Activated CD8-positive, alpha-beta memory T cell treated with anti-CD3 and anti-CD28 coated beads for 4 hours (primary cell): ENCODE data around the gene CDK18.

ENCODE experiments used
- DNase-seq, 2 donors: peaks; one replicate each; pipeline ENCODE4 v3.0.0-alpha.2; 2020; ENCODE audit warnings: low read depth in 2 of 2

CDK18 gene

DNA sequence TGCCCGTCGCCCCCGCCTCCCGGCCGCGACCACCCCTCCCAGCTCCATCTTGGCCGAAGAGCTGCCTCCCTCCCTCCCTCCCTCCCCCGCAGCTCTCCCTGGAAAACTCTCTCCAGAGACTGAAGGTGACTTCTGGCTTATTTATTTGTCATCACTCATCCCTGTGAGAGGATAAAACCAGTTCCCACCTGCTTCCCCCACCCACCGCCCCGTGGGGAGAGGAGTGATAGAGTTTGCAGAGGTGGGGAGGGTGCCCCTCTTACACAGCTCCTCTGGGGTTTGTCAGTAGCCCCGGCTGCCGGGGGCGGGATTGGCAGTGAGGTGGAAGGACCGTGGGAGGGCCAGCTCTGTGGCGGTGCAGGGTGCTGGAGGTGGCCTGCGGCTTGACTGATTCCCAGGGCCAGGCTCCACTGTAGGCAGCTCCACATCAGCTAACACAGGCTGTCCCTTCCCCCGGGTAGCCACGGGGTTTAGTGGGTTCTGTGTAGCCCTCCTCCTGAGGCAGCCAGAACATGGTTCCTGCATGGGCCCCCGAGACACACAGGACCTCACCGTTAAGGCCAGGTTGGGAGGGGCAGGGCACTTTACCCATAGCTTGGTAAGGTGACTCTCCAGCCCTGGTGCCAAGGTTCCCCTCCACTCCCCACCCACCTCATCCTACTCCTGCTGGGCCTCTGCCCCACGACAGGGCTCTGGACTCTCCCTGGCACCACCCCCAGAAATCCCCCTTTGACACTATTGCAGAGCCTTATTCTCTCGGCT lies 65.1 kb downstream of the CDK18 start:
- no peak for DNase-seq

DNA sequence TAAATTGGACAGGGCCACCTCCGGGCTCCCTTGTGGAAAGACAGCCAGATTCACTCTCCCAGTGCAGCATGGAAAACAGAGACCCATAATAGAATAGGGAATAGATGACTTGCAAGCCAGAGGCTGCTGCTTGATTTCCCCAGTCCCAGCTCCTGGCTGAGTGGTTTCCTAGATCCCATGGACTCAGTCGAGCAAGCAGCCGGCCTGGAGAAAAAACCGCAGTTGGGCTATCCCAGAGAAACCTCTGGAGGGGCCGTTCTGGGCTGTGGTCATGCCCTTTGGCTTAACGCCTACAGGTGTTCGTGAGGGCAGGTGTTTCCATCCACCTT lies 65.7 kb downstream of the CDK18 start:
- DNase-seq = no peak

DNA sequence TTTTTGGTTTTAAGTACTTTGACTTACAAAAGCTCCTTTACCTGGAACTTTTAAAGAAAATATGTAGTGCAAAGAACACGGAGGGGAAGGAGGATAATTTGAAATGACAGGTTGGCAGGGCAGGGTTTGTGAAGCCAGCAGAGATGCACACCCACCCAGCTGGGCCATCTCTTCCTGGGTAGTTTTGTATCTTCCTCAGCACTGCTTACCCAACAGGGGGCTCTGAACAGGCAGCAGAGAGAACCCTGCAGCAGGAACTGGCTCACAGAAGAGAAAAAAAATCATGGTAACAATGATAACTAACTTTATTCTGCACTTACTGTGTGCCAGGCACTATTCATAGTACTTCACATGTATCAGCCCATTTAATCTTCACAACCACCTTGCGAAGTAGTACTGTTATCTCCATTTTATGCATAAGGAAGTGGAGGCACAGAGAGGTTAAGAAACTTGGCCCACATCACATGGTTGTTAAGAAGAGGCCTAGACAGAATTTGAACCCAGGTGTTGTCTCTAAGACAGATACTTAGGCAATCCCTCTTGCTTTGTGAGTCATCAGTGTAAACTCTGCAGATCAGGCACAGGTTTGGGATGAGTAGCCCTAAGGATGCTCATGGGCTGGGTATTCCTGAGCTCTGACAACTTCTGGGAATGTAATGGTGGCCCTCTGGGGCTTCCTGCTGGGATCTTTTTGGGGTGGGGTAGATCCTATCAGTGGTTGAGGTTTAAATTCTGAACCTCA lies 66.5 kb downstream of the CDK18 start:
- DNase-seq = no peak

DNA sequence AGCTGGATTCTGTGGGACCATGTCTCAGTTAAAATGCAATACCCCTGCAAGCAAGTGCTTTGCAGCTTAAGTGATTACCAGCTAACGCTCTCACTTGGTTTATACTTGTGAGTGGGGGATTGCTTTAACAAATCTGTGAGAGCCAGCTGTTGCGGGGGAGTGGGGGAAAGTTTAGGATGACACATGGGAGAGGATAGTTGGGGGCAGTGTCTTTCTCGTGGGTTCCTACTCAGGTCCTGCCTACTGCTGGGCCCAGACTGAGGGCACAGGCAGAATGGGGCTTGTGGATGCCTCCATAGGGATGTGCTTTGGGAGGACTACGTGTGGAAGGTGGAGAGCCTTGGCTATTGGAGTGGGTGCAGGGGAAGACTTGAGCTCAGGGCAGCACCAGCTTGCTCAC lies 67.3 kb downstream of the CDK18 start:
- no peak for DNase-seq

DNA sequence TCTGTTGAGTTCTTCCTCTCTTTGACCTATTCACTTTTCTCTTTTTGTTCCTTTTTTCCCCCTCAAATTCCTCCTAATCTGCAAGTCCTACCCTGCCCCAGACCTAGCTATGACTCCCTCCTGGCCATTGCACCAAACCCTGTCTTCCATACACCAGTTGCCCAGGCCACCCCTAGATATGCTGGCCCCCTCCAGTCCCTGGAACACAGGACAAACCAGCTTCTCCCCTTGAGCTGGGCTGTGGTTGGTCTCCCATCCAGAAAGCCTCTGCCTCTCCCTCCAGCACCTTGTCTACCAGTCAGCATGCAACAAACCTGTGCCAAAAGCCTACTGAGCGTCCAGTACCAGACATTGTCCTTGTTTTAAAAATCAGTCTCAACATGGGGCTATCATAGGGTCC lies 68.0 kb downstream of the CDK18 start:
- no peak for DNase-seq

DNA sequence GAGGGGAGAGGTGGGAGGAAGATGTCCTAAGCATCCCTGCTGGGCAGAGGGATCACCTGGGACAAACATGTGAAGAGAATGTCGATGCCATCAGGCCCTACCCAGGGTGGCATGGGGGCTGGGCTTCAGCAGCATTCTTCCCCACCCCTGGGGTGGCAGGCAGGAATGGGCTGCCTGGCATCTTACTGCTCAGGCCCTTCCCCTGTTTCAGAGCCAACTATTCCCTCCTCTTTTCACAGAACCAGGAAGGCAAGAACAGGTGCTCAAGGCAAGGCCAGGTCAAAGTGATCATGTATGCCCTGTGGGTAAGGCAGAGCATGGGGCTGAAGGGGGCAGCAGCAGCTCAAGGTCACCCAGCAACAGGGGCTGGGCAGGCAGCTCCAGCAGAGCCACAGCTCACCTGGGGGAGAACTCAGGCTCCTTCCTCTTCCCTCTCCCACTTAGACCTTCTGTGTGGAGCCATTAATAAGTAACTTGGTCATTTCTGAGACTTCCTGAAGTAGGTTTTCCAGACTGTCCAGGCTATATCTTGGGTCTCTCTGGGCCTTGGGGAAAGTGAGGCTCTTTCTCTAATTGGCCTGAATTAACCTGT lies 70.9 kb downstream of the CDK18 start:
- no peak for DNase-seq

DNA sequence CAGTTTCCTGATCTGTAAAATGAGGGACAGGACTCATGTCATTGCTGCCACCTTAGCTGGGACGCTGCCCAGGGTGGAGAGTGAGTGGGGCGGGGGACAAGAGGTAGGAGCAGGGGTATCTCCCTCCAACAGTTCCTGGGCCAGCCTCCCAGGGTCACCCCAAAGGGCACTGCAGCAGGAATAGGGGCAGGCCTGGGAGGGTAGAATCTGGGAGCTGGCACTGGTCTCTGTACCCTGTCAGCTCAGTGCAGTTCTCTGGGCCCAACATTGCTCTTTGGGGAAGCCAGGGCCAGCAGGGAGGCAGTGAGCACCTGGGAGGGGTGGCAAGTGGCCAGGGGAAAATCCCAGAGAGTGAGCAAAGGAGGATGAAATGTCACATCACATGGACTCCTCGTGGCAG lies 71.5 kb downstream of the CDK18 start:
- DNase-seq = no peak

DNA sequence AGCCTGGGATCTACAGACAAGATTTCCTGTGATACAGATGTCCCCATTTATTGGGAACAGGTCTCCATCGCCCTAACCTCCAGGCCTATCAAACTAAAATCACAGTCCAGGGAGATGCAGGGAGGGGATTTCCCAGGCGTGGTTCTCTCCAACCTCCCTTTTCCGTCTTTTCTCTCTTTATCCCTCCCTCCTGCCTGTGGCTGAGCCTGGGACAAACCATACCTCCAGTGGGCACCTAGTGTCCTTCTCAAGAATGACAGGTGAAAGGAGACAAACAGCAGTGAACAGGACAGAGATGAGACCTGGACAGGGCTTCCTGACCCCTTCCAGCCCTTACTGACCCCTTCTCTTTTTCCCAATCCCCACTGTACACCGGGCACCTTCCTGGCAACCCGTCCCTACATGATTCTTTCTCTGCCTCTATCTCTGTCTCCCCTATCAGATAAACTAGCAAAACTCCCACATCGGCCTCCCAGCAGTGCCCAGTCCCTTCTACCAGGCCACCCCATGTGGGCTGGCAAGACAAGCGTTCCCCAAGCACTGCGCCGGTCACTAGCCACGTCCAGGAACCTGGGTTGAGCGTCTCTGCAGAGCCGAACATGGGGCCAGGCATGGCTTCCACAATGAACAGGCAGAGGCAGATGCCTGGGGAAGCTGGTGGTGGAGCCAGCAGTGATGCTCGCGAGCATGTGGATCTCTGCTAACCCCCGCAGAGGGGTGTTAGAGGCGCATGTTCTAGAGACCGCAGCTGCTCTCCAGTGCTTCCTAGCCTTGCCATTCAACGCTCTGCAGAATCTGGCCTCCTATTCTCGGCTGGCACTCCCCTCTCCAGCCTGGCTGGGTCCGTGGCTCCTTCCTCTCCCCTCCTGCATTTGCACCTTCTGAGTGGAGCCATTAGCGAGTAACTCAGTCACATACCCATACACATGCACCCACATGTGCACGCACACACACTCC lies 72.6 kb downstream of the CDK18 start:
- DNase-seq = no peak

DNA sequence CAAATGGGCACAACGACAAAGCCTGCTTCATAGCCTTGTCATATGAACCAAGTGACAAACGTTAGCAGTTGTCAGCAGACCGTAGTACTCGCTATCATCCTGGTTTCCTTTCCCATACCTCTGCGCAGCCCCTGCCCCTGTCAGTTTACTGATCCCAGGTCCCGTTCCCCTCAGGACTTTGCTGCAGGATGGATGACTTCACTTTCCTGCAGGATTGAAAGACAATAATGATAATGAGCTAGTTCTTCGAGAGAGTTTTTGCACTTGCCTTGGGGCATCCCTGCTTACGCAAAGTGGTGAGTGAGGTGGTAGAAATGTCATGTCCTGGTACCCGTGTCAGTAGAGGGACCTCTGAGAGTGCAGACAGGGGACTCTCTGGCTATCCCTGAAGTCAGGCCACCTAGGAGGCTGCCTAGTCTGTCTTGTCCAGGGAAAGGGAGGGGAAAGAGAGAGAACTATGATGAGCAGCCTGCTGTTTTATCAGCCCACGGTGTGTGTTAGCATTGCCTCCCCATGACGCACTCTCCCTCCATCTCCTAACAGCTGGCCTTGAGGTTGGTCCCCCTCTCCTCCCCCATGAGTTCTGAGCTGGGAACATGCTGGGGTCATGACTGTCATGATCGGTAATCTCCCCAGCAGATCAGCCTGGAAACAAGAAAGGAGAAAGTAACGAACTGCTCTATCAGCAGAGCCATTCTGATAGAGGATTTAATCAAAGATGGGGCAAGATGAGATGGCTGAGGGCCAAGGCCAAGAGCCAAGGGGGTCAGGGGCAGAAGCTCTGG lies 73.6 kb downstream of the CDK18 start:
- DNase-seq = no peak

DNA sequence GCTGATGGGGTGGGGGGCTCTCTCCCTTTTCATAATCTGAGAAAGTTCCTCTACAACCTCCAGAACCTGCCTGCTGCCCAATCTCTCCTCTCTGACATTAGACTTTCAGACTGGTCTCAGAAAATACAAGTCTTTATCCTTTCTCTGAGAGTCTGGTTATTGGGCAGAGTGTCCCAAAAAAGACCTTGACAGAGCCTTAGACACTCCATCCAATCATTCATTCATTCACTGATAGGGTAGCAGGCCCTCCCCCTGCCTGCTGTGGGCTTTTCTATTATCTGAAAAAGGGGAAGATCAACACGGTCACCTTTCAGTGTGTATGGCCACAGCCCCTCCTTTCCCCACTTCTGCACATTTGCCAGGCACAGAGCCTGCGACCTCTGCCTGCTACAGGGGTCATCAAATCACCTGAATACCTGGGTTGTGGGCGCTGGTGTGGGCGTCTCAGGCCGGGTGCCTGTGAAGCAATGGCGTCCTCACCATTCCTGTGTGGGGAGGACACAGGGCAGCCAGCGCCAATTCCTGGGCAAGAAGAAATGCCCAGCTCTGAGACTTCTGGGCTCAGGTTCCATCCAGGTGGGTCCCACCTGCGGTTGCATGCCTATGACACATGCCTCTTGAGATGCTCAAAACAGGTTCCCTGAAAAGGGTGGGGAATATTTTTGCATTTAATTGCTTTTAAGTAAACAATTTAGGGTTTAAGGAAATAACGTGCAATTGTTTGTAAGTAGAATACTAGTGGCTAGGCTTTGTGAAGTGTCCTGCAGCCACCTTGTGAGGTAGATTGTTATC lies 74.5 kb downstream of the CDK18 start:
- no peak for DNase-seq

DNA sequence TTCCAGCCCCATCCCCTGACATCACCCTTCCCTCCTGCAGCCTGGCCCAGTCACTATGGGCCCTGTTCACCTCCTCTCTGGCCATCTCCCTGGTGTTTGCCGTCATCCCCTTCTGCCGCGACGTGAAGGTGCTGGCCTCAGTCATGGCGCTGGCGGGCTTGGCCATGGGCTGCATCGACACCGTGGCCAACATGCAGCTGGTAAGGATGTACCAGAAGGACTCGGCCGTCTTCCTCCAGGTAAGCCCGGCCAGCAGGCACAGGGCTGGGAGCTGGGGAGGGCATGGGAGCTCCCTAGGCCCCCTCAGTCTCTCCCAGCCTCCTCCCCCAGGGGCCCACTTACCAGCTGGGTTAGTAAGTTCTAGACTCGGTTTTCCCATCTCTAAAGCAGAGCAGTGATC lies 75.2 kb downstream of the CDK18 start:
- no peak for DNase-seq

DNA sequence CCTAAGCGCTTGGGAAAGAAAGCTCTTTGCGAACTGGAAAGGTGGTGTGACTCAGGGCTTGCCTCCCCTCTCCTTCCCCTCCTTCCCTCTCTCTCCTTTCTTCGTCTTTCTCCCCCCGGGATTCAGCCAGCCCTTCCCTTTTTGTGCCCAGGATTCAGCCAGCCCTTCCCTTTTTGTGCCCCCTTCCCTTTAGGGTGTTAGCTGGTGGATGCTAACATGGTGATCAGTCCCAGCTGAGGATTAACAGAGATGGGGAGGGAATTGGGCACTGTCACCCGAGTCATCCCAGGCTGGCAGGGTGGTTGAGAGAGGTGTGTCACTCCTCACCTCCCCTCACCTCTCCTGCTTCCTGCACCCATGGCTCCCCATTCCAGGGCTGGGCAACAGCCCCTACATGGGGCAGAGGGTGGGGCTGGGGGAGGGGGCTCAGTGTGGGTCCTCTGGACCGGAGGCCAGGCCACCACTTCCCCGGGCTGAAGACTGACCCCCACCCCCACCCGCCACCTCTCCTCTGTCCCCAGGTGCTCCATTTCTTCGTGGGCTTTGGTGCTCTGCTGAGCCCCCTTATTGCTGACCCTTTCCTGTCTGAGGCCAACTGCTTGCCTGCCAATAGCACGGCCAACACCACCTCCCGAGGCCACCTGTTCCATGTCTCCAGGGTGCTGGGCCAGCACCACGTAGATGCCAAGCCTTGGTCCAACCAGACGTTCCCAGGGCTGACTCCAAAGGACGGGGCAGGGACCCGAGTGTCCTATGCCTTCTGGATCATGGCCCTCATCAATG lies 75.9 kb downstream of the CDK18 start:
- no peak for DNase-seq

DNA sequence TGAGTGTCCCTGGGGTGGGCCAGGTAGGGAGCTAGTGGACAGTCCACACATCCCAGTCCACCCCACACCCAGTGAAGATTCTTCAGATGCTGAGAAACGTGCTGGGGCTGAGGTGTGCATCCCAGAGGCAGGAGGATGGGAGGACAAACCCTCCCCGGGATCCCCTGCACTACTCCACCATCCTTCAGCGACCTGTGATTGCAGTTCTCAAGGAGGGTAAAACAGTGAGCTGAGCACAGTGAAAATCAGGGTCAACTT lies 76.4 kb downstream of the CDK18 start:
- no peak for DNase-seq

DNA sequence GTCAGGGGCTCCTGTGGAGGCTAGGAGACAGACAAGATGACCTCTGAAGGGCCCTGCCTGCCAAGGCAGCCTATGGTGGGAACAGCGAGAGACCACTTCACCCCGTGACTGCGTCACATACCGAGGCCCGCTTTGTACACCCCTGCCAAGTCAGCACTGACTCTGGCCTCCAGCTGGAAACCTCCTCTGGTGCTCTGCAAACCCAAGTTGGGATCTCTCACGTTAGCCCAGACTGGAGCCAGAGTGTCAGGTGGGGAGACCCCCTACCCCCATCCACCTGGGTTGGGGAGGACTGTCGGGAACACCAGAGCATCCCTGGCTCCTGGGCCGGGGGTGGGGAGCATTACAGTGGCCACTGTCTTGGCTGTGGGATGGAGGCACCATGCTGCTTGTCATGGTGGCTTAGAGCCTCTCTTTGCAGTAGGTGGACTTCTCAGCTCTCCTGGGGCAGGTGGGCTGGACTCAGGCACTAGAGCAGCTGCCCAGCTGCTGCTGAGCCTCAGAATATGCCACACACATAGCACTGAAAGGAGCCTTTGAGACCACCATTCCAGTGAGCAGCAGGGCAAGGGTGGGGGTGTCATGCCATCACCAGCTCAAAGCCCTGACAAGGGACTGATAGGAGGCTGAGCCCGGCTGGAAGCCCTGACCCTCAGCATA lies 77.0 kb downstream of the CDK18 start:
- DNase-seq = no peak

DNA sequence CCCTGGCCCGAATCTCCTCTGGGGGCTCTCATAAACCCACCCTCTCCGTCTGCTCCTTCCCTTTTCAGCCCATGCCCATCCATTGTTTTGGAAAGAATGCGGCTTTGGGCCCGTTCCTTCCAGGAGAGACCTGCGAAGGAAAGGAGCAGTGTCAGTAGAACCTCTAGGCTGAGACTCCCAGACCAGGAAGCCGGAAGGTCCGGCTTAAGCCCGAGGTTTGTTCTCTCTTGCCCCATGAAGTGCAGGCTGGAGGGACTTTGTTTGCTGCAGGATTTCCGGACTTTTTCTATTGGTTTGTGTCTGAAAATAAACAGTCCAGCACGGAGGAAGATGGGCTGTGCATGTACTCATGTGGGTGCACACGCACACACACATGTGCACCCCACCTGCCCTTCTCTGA lies 77.6 kb downstream of the CDK18 start:
- no peak for DNase-seq
